ENCODE measurements around the gene NOL3. TPM values are rescaled to one million over a fixed set of nuclear protein-coding genes. Genes with fewer than 3 reads are reported as not detected.

Gene NOL3
- total and polyA plus RNA-seq, 2 of the 13 experiments (the other 11 are each of a cell fraction or from before 2014, with no cell fraction given) = 5.7 to 20.5 TPM

GRCh38 chr16:67210069-67210937 is 40.0 kb downstream of the NOL3 start (continued):
- TF ChIP-seq ZNF512B (CRISPR knock-in tag; IDR thresholded peaks at IDR 0.05; ENCODE audit: borderline replicate concordance) (no peak), DPF2 (CRISPR knock-in tag; IDR thresholded peaks at IDR 0.05; ENCODE audit: borderline replicate concordance, low read depth) (no peak), MLXIP (CRISPR knock-in tag; IDR thresholded peaks at IDR 0.05; ENCODE audit: borderline replicate concordance) (no peak), HMGXB3 (CRISPR knock-in tag; IDR thresholded peaks at IDR 0.05; ENCODE audit: borderline replicate concordance) (no peak), ZNF326 (CRISPR knock-in tag; IDR thresholded peaks at IDR 0.05; ENCODE audit: borderline replicate concordance) (no peak), ZNF383 (CRISPR knock-in tag; IDR thresholded peaks at IDR 0.05; ENCODE audit: borderline replicate concordance) (no peak), ZBTB20 (CRISPR knock-in tag; IDR thresholded peaks at IDR 0.05; ENCODE audit: borderline replicate concordance, low read depth) (no peak), ZNF138 (CRISPR knock-in tag; IDR thresholded peaks at IDR 0.05; ENCODE audit: low read depth) (no peak), NKX3-1 (CRISPR knock-in tag; IDR thresholded peaks at IDR 0.05) (no peak), CHD4 (IDR thresholded peaks at IDR 0.05; ENCODE audit: borderline replicate concordance, low read length) (no peak), JUN (CRISPR knock-in tag; IDR thresholded peaks at IDR 0.05) (no peak), ZNF747 (CRISPR knock-in tag; IDR thresholded peaks at IDR 0.05; ENCODE audit: borderline replicate concordance) (no peak), MXI1 (IDR thresholded peaks at IDR 0.05; ENCODE audit: borderline replicate concordance, low read depth, low read length) (no peak), GATAD2A (CRISPR knock-in tag; IDR thresholded peaks at IDR 0.05) (peak; percentile 44), ZNF75D (CRISPR knock-in tag; IDR thresholded peaks at IDR 0.05; ENCODE audit: borderline replicate concordance) (no peak), MZF1 (CRISPR knock-in tag; IDR thresholded peaks at IDR 0.05; ENCODE audit: borderline replicate concordance) (no peak), IKZF1 (IDR thresholded peaks at IDR 0.05) (no peak), FOXA3 (CRISPR knock-in tag; IDR thresholded peaks at IDR 0.05) (no peak), ARID2 (CRISPR knock-in tag; IDR thresholded peaks at IDR 0.05; ENCODE audit: borderline replicate concordance) (no peak)
